Measurements from ENCODE around the gene UNC45B.
"Not testable (repeated sequence)": the region's sequence is repeated elsewhere in the genome, so short reads cannot be mapped to it uniquely, and the experiment has no call there.

Gene UNC45B

DNA sequence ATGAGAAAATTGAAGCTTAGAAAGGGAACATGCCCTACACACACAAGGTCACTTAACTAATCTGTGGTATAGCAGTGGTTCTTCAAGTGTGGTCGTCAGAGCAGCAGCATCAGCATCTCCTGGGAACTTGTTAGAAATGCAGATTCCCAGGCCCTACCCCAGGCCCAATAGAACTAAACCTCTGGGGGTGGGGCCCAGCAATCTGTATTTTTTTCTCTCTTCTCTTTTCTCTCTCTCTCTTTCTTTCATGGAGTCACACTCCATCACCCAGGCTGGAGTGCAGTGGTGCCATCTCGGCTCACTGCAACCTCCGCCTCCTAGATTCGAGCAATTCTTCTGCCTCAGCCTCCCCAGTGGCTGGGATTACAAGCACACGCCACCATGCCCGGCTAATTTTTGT, 9.4 kb upstream of the UNC45B start:
- in situ Hi-C loops (cut with HindIII; ENCODE audit: low sequenced_read_pairs), result loop anchor here (25.0 kb wide), 2 partner anchors 301 to 701 kb away; no protein-coding TSS in a partner anchor

DNA sequence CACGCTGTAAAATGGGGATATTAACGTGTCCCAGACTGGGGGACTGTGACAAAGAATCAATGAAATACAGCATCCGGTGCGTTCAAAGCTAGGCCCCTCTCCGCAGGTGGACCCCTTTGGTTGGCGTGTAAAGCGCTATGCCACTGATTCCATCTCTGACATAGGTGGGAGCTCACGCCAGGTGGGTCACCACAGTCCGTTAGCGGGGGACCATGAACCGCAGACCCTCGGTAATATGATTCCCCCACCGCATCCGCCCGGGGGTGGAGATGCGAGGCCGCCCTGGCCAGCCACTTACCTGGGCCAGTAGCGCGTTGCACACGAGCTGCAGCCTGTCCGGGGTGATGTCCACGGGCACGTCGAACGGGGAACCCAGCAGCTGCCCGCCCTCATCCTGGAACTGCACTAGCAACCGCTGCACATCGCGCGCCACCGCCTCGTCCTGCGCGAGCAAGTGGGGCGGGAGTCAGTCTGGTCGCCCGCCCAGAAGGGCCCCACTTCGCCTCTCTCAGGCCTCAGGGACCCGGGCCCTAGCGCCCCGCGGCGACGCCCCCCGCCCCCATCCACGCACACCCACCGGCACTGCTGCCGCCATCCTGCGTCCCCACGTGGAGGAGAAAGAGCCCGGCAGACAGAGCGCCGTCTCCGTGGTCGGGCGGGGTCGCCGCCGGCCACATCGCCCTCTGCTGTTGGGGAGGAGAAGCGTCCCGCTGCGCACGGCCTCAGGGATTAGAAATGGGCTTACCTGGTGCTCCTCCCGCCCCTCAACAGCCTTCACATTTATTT, 5.7 kb upstream of the UNC45B start, which contains the start of gene NLE1:
TSS of gene NLE1 (minus strand) at position 623 of the 786 bp plus-strand sequence. CDS start at position 595, 28 bp downstream.
- in situ Hi-C loops (cut with HindIII; ENCODE audit: low sequenced_read_pairs), result loop anchor here (25.0 kb wide), 2 partner anchors 305 to 705 kb away; no protein-coding TSS in a partner anchor

DNA sequence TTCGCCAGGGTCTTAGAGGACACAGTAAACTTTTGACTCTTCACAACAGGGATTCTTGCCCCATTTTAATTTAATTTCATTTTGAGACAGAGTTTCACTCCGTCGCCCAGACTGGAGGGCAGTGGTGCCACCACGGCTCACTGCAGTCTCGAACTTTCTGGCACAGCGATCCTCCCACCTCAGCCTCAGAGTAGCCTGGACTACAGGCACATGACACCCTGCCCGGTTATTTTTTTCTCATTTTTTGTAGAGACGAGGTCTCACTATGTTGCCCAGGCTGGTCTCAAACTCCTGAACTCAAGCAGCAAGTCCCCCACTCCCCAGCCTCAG, 5.2 kb upstream of the UNC45B start:
- in situ Hi-C loops (cut with HindIII; ENCODE audit: low sequenced_read_pairs), result loop anchor here (25.0 kb wide), 2 partner anchors 305 to 705 kb away; no protein-coding TSS in a partner anchor

DNA sequence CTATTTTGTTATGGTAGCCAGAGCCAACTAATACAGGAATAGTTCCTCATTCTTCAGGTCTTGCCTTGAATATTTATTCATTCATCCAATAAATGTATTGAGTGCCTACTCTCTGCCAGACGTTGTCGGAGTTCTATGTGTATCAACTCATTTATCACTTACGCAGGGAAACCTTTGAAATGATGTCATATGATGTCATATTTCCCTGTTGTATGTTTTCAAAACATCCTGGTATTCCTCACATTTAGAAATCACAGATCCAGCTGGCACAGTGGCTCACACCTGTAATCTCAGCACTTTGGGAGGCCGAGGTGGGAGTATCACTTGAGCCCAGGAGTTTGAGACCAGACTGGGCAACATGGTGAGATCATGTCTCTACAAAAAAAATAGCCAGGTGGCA, 2.8 kb upstream of the UNC45B start:
- in situ Hi-C loops (cut with HindIII; ENCODE audit: low sequenced_read_pairs), result loop anchor here (25.0 kb wide), 2 partner anchors 308 to 708 kb away; no protein-coding TSS in a partner anchor

DNA sequence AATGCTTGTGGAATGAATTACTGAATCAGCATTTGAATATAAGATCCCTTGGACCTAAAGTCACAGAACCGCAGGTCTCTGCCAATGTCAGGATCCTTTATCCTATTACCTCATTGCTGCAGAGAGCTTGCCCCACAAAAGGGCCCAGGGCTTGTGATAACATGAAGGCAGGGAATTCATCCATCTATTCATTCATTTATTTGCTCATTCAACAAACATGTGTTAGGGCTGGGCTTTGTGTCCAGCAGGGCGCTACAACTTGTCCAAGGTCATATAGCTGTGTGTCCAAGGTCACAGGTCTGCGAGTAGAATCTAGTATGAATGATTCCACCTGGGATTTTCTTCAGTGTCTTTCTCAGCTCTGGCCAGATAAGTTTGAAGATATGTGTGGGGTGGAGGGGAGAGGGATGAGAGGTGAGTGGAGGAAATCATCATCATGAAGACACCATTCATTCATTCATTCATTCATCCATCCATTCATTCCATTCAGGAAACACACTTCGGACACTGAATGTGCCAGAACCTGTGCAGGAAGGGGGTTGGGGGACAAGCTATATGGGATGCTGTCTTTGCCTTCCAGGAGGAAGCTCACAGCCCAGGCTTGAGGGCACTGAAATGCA, 1.3 kb upstream of the UNC45B start:
- in situ Hi-C loops (cut with HindIII; ENCODE audit: low sequenced_read_pairs), result loop anchor here (25.0 kb wide), 2 partner anchors 309 to 709 kb away; no protein-coding TSS in a partner anchor

DNA sequence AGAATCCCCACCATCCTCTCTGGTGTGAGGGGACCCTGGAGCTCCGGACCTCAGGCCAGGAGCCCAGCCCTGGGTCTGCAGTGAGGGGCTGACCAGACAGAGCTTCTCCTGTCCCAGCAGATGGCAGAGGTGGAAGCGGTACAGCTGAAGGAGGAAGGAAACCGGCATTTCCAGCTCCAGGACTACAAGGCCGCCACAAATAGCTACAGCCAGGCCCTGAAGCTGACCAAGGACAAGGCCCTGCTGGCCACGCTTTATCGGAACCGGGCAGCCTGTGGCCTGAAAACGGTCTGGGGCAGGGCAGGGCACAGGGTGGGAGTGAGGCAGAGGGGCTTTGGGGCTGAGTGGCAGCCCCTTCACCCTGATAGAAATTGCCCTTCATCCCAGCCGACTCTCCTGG, 527 bp downstream of the UNC45B start:
- in situ Hi-C loops (cut with HindIII; ENCODE audit: low sequenced_read_pairs), result loop anchor here (25.0 kb wide), 2 partner anchors 311 to 711 kb away; no protein-coding TSS in a partner anchor

DNA sequence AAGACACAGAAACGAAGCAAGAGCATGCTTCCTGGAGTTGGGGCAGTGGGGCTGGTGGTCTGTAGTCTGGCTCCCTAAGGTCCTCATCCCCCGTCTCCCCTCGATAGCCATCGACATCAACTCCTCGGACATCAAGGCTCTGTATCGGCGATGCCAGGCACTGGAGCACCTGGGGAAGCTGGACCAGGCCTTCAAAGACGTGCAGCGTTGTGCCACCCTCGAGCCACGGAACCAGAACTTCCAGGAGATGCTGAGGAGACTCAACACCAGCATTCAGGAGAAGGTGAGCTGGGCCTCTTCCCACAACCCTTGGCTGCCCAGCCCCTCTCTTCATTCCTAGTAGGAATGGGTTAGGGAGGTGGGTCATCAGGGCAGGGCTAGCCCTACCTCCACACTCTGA, 2.3 kb downstream of the UNC45B start:
- in situ Hi-C loops (cut with HindIII; ENCODE audit: low sequenced_read_pairs), result loop anchor here (25.0 kb wide), 2 partner anchors 313 to 713 kb away; no protein-coding TSS in a partner anchor

DNA sequence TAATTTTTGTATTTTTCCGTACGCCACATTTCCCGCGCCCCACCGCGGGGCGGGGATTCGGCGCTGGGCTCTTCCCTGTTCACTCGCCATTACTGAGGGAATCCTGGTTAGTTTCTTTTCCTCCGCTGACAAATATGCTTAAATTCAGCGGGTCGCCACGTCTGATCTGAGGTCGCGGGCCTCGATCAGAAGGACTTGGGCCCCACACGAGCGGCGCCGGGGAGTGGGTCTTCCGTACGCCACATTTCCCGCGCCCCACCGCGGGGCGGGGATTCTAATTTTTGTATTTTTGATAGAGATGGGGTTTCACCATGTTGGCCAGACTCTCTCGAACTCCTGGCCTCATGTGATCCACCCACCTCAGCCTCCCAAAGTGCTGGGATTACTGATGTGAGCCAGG, 3.5 kb downstream of the UNC45B start:
- in situ Hi-C loops (cut with HindIII; ENCODE audit: low sequenced_read_pairs), result not testable (repeated sequence)

DNA sequence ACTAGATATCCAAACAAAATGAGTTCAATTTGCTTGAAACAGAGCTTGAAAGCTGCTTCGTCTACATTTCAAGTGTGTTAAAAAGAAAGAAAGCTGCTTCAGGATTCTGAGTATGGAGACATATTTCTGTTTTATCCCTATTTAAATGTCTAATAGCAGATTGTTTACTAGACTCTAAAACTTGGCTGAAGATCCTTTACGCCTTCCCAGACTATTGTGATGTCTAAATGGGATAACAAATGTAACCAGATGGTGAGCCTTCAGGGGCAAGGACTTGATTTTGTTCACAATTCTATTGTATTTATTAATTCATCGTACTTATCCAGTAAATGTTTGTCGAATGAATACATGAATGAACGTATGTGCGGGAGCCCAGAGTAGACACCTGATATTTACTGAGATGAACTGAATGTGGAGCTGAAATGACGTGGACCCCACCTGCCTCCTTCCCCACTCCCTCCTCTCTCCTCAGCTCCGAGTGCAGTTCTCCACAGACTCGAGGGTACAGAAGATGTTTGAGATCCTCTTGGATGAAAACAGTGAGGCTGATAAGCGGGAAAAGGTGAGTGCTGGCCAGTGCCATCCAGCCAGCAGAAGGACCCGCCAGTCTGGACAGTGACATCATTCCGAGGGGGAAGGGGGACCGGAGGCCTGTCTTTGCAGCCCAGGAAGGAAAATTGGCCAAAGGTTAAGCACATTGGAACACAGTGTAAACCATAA, 5.0 kb downstream of the UNC45B start:
- in situ Hi-C loops (cut with HindIII; ENCODE audit: low sequenced_read_pairs), result no loop called here

DNA sequence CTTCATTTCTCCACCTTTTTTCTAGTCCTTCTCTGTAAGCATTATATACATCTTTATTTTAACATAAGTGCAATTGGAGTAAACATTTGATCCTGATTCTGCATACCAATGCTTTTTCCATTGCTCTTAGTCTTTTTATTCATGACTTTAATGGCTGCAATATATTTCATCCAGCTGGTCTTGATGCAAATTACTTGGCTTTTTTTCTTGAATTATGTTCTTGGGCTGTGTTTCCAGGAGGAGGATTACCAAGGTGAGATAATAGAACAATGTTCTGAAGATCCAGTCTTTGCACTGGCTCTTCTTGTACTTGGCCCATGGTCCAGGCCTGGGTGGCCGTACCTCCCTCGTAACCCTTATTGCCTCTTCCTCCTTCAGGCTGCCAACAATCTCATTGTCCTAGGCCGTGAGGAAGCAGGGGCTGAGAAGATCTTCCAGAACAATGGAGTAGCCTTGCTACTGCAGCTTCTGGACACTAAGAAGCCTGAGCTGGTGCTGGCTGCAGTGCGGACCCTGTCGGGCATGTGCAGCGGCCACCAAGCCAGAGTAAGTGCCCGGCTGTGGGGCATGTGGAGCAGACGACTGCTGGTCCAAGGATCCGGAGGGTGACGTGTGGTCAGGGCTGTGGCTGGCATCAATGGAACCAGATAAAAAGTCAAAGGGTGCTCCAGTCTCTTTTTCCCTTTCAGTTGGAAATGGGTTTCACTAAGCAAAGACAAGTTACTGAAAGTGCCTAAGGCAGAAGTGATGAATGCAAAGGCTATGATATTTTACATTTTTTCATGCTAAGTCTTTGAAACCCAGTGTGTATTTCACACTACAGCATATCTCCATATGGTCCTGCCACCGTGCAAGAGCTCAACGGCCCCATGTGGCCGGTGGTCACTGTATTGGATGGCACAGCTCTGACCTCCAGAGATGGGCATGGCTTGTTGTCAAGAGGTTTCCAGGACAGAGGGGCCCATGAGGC, 6.9 kb downstream of the UNC45B start:
- in situ Hi-C loops (cut with HindIII; ENCODE audit: low sequenced_read_pairs), result no loop called here

DNA sequence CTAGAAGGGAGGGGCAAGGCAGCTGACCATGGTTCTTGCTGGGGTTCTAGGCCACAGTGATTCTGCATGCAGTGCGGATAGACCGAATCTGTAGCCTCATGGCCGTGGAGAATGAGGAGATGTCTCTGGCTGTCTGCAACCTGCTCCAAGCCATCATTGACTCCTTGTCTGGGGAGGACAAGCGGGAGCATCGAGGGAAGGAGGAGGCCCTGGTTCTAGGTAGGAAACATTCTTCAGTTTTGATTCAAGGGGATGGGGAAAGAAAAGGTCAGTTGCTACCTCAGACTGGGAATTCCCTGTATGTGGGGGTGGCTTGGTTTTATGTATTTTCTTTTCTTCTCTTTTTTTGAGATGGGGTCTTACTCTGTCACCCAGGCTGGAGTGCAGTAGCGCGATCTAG, 7.6 kb downstream of the UNC45B start:
- in situ Hi-C loops (cut with HindIII; ENCODE audit: low sequenced_read_pairs), result no loop called here

DNA sequence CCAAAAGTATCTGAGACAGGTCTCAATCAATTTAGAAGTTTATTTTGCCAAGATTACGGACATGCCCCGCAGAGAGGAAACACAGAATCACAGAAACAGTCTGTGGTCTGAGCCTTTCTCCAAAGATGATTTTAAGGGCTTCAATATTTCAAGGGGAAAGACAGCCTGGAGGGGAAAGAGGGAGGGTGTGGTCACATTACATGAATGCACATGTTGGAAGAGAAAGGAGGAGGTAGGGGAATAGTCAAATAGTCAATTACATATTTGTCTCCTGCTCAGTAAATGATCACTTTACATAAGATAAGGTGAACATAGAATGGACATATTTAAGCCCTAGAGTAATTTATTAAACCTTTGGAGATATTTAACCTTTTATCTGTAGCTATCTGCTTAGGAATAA, 12.3 kb downstream of the UNC45B start:
- in situ Hi-C loops (cut with HindIII; ENCODE audit: low sequenced_read_pairs), result no loop called here

DNA sequence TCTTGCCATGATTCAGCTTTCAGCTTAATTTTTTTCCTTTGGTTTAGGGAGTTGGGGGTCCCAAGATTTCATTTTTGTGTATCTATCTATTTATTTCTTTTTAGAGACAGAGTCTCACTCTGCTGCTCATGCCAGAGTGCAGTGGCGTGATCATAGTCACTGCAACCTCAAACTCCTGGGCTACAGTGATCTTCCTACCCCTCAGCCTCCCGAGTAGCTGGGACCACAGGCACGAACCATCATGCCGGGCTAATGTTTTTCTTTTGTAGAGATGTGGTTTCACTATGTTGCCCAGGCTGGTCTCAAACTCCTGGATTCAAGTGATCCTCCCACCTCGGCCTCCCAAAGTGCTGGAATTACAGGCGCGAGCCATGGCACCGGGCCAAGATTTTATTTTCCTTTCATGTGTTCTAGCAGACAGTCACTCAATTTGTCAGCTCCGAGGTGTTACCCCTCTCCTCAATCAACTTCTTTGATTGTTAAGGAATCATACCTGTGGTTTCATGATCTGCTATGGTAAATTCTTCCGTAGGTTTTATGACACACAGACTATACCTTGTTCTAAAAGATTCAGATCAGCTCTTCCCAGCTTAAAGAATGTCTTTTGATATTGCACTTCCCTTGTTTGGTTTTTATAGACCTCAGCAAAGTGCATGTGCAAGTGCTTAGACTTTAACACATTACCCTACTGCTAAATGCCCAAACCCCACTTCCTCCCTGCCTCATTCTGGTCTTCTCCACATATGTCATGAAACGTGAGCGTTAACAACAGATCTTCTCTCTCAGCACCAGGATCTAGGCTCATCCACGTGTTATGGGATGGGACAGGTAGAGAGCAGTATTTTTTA, 13.0 kb downstream of the UNC45B start:
- in situ Hi-C loops (cut with HindIII; ENCODE audit: low sequenced_read_pairs), result no loop called here

DNA sequence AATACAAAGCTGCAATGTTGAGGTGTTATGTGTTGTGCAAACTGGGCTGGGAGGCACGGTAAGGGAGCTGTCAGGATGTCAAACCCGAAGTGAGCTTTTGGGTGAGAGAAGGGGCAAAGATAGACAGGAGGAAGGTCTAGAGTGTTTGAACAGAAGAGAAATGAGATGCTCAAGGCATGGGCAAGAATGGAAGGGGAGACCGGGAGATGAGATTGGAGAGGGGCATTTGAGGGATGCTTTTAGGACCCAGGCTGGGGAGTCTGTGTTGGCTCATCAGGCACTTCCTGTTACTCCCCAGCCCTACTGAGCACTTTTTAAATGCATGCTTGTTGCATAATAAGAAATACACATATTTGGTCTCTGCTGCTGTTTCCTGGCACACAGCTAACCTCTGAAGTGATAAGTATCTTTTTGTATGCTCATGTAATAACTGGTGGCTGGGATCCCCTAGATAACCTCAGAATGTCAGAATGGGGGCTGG, 13.7 kb downstream of the UNC45B start:
- in situ Hi-C loops (cut with HindIII; ENCODE audit: low sequenced_read_pairs), result no loop called here

DNA sequence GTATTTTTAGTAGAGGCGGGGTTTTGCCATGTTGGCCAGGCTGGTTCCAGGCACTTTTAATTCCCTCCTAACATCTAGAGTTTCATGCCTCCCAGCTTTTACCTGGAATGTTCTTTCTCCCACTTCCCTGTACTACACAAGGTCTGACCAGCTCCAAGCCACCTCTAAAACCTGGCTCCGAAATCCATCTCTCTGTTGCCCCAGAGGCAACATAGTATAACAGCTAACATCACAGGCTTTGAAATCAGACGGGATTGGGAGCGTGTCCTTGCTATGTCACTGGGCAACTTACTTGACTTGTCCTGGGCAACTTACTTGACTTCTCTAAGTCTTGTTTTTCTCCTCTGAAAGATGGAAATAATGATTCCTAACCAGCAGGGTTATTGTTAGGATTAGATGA, 15.1 kb downstream of the UNC45B start:
- in situ Hi-C loops (cut with HindIII; ENCODE audit: low sequenced_read_pairs), result no loop called here

DNA sequence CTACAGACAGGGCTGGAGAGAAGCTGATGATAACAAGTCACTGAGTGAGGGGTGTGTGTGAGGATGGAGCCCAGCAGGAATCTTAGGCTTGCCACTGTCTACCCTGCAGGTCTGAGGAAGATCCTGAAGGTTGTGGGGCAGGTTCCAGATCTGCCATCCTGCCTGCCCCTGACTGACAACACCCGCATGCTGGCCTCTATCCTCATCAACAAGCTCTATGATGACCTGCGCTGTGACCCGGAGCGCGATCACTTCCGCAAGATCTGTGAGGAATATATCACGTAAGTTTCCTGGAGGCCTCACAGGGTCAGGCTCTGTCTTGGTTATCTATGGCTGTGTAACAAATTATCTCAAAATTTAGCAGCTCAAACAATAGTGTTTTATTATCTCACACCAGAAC, 16.3 kb downstream of the UNC45B start:
- in situ Hi-C loops (cut with HindIII; ENCODE audit: low sequenced_read_pairs), result no loop called here

DNA sequence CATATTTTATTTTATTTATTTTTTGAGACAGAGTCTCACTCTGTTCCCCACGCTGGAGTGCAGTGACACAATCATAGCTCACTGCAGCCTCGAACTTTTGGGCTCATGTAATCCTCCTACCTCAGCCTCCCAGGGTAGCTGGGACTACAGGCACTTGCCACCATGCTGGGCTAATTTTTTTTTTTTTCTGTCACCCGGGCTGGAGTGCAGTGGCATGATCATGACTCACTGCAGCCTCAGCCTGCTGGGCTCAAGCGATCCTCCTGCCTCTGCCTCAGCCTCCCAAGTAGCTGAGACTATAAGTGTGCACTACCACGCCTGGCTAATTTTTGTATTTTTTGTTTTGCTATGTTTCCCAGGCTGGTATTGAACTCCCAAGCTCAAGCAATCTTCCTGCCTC, 17.1 kb downstream of the UNC45B start:
- in situ Hi-C loops (cut with HindIII; ENCODE audit: low sequenced_read_pairs), result no loop called here

DNA sequence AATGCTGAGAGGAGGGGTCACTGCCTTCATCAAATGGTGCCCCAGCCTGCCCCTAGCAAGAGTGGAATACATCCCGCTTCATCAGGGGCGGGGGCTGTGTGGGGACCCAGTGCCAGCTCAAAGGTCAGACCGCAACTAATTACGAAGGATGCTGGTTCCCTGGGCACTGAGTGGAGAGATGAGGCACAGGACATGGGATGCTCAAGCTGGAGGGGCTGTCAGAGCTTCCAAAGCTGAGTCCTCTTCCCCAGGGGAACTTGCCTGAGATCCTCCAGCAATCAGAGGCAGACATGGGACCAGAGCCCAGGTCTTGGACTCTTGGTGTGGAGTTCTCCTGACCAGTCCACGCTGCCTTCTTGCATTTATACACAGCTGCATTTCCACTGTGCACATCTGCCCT, 18.9 kb downstream of the UNC45B start:
- in situ Hi-C loops (cut with HindIII; ENCODE audit: low sequenced_read_pairs), result no loop called here

DNA sequence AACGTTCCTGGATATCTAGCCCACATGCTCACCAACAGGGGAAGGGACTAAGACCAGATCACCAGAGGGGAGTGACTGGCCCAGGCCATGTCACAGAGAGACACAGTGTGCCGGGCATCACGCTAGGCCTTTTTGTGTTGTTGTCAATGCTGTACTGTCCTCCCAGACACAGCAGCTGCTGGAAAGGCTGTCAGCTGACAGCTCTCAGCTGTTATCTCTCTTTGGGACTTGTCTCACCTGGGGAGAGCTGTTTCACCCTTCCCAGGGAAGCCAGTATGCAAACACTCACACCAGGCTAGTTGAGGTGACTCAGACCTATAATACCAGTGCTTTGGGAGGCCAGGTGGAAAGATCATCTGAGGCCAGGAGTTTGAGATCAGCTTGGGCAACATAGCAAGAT, 19.4 kb downstream of the UNC45B start:
- in situ Hi-C loops (cut with HindIII; ENCODE audit: low sequenced_read_pairs), result no loop called here

Measured in endothelial cell of hepatic sinusoid (primary cell).